NCI-H2171 treated with DMSO at 0.1 percent for 48 hours (cell line): ENCODE data around the gene TMEM202.
"Not testable (repeated sequence)": the region's sequence is repeated elsewhere in the genome, so short reads cannot be mapped to it uniquely, and the experiment has no call there.

ENCODE experiments used
- DNase-seq: peaks from one replicate; lab custom pipeline; 2025; lab: John Stamatoyannopoulos, UW

Gene TMEM202, protein sequence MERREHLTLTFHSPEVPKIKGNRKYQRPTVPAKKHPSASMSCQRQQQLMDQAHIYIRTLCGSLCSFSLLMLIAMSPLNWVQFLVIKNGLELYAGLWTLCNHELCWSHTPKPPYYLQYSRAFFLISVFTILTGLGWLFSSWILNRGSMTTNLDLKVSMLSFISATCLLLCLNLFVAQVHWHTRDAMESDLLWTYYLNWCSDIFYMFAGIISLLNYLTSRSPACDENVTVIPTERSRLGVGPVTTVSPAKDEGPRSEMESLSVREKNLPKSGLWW

DNA sequence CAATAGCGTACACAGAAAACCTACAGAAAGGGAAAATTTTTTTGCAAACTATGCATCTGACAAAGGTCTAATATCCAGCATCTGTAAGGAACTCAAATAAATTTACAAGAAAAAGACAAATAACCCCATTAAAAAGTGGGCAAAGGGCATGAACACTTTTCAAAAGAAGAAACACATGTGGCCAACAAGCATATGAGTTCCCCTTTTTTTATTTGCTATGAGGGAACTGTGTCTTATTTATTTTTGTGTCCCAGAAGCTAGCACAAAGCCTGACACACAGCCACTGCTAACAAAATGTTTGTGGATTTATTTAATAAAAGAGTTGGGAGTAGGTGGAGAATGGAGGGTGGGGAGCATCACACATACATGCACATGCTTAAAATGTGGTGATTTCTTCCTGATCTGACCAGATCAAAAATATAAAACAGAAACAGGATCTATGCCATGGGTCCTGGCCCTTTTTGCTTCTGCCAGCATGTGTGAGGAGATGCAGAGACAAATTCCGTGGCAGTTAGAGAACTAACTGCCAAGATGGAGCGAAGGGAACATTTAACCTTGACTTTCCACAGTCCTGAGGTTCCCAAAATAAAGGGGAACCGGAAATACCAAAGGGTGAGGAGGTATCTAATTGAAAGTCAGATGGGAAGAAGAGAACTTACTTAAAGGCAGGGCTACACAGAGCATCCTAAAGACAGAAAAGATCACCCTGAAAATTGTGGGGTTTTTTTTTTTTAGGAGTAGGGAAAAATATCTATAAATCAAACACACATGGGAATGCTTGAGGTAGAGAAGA is at the start of gene TMEM202:
TSS of gene TMEM202 (plus strand) at position 510 of the 793 bp plus-strand sequence. CDS start at position 532, 22 bp downstream.
- no peak for DNase-seq

DNA sequence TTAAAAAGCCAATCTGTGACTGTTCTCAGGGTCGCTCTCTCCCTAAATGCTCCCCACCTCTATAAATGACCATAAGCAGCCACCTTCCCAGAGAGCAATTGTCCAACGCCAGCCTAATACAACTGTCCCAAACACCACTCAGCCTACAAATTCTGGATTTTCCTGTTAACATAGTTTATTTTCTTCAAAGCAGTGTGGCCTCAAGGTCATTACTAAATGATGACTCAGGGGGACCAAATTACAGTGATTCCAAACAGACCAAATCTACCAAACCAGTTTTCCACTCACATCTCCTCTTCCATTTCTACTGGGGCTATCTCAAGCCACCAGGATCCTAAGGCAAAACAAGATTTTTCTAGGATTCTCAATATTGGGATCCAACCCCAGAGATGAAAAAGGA is 44.8 kb upstream of the TMEM202 start:
- no peak for DNase-seq

DNA sequence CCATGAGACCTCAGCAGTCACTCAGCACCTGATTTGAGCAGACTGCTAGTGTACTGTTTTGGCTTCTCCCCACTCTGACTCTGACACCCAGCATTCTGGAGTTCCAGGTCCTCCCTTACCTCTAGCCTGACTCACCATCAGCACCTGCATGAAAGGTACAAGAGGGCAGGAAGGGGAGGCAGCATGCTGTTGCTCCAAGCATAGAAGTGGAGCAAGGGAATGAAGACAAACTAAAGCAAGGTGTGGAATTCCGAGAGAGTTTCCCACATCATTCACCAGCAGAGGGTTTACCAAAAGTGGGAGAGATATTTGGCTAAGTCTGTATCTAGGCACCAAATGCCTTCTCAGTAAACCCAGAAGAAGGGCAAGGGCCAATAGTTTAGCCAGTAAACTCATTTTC is 43.6 kb upstream of the TMEM202 start:
- DNase-seq: no peak

DNA sequence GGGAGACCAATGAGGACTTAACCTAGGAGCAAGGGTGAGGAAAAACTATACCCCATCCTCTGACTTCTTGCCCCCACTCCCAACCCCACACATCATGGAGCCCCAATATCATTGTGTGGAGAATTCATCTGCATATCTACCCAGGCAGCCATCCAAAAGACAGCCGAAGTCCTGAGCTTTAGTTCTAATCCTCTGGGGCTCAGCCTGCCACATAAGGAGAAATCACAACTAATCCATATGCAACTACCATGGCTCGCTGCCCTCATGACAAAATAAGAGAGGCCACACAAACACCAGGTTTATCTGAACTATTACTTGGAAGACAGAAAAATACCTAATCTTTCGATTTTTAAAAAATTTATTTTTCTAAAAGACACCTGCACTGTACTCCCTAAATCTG is 40.0 kb upstream of the TMEM202 start:
- DNase-seq: no peak

DNA sequence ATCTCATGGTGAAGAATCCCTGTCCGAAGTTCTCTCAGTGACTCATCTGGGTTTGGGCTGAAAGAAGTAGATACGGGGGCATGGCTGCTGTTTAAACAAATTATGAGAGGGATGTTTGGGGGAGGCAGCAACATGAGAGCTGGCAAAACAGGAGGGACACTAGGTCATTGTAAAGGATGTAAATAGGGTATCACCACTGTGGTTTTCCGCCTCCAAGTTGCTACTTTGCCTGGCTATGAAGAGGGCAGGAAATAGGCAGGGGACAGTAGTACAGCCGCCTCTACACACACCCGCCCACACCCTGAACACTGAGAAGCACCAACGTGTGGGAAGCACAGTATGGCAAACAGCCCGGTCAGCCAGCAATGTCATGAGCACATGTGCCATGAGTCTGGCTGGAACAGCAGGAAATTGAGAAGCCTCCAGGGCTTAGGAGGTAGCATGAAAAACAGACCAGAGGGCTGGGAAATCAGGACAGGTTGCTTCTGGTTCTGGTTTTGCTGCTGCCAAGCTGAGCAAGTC is 39.4 kb upstream of the TMEM202 start:
- no peak for DNase-seq

DNA sequence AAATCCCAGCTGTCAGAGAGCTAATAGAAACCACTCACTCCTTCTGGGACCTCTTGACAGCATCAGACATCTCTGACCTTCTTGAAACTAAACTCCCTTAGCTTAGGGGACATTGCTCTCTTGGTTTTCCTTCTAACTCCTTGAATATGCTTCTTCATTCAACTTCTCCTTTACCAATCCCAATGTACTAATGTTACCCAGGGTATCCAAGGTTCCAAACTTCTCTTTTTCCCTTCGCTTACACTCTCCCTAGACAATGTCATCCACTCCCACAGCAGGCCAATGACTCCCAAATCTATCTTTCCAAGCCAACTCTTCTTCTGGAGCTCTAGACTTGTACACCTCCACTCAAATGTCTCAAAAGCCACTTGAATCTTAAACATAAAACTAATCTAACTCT is 36.9 kb upstream of the TMEM202 start:
- DNase-seq: no peak

DNA sequence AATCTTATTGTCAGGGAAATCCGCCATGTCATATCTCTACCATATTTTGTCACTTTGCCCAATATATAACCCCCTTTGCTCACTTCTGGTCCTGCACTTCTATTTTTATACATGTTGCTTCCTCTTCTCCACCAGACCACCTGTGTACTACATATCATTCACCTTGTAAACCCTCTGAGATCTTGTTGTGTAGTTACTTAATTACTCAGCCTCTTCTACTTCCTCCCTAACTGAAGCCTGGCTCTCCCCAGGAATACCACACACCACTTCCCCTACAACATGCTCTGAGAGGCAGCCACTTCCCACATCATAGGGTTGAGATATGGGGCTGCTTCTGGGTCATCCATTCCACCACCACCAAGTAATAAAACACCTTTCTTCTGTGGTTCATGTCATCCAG is 32.3 kb upstream of the TMEM202 start:
- DNase-seq: no peak

DNA sequence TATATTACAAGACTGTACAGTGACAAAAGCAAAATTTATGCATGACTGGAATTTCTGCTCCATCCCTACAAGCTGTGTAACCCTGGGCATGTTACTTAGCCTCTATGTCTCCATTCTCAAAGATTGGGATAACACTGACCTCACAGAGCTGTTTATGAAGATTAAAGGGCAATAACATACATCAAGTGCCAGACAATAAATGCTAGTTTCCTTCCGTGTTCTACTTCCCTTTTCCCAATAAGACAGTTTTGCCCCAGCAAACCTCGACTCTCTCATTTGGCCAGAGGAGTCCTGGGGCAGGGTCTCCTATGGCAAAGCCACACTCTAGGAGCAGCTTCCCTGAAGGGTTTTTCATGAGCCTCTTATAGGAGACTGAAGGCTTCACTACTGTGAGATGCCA is 29.8 kb upstream of the TMEM202 start:
- no peak for DNase-seq

DNA sequence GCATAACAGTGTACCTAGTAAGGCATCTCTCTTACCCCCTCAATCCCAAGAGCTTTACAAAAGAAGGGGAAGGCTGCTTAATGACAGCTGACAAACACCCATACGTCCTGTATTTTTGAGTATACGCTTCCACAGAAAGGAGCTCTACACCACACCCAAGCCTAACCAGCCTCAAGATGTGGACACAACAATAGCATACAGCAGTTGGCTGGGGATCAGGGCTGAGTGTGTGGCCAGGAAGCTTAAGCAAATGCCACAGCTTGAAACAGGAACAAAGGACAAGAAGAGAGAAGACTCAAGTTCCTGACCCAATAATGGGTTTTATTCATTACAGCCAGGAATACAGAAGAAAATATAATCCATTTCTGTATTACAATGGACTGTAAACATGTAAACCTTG is 29.2 kb upstream of the TMEM202 start:
- no peak for DNase-seq

DNA sequence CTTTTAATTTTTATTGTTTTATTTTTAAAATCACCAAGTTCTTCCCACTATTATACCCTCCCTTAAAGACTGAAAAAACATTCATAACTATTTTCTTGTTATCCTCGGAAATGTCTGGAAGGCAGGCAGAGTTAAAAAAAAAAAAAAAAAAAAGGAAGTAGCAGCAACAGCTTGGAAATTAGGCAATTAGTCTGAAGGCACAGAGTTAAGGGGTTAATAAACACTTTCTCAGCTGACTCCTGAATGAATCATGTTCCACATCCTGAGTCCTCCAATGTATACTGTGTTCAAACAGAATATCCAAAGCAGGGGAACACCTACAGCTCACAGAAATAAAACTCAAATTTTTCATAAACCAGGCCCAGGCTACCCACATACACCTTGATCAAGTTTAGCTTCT is 28.1 kb upstream of the TMEM202 start:
- no peak for DNase-seq

DNA sequence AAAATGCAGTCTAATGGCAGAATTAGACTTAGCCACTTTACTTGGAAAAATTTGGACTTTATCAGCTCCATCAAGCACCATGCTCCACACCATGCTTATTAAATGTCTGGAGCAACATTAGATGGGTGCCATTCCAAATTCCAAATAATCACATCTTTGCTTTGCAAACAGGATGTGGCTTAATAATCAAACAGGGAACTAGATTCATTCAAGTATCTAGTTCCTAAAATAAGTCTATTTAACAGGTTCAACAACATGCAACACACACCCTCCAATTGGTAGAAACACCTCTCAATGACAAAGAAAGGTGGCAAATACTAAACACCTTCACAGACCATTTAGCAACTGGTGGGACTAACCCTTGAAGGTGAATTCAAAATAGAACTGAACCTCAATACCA is 25.7 kb upstream of the TMEM202 start:
- DNase-seq: no peak

DNA sequence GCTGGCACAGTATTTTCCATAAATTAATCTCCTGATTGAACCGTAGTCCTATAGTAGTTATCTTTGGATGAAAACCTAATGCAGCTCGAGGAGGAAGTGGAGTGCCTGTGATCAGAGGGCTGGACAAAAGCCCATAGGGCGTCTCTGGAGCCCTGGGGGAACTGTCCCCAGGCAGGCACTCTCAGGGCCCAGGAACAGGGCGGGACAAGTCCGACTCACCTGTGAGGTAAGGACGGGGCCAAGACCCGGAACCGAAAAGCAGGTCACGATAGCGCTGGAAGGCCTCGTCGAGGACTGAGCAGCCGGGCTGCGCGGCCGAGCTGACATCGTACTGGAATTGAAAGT is 22.6 kb upstream of the TMEM202 start:
- DNase-seq: no peak

DNA sequence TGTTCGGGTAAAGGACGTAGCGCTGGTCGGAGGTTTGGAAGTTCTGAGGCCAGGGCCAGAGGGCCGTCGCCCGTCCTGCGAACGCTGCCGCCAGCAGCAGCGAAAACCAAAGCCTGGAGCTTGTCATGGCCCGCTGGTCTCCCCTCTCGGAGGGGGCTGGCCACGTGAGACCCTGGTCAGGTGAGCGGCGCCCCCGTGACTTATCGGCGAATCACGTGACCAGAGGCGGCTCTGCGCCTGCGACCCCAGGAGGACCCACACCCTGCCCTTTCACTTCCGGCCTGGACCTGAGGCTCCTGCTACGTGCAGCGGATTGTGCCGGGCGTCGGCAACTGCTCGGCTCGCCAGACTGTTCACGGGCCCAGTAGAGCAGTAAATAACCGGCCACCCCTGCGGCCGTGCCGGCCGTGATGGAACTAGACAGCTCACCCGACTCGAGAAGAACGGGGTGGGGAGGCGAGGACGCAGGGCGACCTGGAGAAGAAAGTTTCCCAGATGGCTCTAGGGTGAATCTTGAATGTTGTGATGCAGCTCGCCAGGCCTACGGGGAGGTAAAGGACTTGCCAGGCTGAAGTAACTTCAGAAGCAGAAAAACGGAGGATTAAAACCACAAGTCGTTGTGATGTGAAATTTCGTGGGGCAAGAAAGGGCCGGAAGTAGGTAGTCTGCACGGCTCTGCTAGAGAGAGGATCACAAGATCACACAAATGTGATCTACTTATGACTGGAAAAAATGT is 22.1 kb upstream of the TMEM202 start, which contains the start of gene HEXA:
TSS of gene HEXA (minus strand) at position 169 of the 736 bp plus-strand sequence. CDS start at position 127, 42 bp downstream.
- peak; percentile 91 for DNase-seq

DNA sequence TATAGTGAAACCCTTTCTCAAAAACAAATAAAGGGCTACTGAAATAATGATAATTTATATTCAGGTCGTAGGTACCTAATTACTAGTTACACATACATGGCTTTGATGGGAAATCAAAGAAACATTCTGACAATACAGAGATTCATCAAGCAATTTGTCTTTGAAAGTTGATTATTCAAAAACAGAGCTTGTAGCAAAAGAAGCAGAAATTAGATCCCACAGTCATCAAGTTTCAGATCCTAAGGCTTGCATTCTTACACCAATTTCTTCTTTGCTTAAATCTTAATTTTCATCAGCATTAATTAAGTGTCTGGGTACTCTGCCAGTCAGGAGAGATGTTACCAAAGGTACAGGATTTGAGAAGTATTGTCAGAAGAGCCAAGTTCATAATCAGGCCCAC is 20.8 kb upstream of the TMEM202 start:
- no peak for DNase-seq

DNA sequence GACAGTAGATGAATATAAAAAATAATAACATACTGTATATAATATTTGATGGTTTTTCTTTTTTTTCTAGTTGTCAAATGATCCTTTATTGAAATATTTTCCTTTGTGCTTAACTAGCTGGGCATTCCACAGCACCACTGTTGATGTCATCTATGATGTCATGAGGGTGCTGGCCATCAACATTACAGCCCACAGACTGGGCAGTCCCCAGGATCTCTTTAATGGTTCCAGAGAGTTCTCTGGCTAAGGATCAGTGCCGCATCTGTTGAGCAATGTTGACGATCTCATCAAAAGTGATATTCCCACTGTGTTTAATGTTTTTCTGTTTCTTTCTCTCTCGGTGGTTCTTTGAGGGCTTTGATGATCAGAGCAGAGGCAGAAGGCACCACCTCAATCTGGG is 19.0 kb upstream of the TMEM202 start:
- not testable (repeated sequence) for DNase-seq

DNA sequence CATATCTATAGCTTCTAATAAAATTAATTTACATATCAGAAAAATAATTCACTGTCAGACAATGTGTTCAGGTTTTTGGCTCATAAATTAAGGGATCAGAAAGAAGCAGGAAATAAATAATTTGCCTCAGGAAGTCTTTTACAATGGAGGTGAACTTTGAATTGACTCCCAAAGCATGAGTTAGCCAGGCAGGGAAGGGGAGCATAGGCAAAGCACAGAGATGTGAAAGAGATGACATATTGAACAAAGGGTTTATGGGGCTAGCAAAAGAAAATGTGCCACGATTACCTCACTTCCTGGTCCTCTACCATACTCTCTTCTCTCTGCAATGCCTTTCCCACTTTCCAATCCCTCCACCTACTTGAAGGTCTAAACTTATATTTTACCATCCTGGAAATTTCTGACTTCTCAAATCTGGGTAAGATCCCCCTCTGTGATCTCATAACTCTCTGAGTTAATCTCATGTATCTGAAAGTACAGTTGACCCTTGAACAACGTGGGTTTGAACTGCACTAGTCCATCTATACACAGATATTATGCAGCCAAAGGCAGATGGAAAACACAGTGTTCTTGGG is 18.2 kb upstream of the TMEM202 start:
- no peak for DNase-seq

DNA sequence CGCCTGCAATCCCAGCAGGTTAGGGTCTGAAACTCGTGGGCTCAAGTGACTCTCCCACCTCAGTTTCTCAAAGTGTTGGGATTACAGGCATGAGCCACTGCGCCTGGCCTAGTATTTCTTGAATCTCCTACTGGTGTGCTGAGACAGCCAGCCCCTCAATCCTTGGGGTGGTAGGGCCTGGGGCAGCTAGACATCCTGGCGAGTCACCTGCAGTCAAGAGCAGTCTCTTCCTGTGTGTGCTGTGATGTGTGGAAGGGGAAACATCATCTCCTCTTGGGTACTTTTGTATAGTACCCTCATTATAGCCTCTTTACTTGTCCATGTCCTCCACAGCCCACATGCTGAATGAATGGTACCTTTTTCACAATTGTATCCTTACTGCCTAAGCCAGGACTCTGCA is 17.4 kb upstream of the TMEM202 start:
- no peak for DNase-seq

DNA sequence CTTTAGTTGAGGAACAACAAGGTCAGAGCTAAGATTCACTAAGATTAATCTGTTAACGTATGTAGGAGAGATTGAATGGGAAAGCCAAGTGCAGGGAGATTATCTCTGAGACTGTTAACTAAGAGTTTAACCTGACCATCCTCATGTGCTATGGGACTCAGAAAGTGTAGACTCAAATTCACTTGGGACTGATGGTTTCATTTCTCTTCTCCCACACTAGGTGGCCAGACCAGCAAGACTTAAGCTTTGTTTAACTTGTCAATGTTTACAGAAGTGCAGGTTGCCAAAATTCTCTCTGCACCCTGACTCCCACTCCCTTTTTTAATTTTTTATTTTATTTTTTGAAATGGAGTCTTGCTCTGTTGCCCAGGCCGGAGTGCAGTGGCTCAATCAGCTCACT is 16.0 kb upstream of the TMEM202 start:
- no peak for DNase-seq

DNA sequence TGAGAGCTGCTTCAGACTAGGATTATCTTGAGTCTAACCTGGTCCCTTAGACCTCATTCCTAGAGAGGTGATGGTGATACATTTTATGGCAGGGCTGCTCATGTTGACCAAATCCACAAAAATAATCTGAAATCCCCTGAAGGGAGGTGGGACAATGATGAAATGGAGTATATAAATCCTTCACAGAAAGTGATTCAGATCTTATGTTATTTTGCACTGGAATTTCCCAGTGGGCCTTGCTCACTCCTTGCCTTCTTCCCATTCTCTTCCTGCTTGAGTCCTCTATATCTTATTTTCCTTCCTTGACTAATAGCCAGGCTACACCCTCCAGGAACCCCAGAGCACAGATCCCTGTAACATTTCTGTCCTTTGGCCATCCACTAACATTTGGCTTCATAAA is 10.4 kb upstream of the TMEM202 start:
- no peak for DNase-seq

DNA sequence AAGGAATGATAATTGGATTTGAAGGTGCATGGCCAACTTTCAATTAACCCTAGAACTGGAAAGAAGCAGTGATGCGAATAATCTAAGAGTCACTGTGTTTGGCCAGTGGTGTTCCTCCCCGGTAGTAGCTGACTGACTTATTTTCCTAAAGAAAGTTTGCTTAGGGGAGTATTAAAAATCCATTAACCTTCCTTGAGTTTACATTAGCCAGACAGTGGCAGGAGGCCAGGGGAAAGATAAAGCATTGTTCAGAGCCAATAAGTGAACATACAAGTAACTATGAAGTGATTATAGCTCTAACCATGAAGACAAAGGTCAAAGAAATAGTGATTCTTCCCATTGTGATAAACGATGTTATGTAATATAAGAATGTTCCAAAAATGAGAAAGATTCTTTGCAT is 8.9 kb upstream of the TMEM202 start:
- DNase-seq: no peak

DNA sequence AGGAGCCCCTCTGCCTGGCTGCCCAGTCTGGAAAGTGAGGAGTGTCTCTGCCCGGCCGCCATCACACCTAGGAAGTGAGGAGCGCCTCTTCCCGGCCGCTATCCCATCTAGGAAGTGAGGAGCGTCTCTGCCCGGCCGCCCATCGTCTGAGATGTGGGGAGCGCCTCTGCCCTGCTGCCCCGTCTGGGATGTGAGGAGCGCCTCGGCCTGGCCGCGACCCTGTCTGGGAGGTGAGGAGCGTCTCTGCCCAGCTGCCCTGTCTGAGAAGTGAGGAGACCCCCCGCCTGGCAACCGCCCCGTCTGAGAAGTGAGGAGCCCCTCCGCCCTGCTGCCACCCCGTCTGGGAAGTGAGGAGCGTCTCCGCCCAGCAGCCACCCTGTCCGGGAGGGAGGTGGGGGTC is 1.8 kb upstream of the TMEM202 start:
- not testable (repeated sequence) for DNase-seq

DNA sequence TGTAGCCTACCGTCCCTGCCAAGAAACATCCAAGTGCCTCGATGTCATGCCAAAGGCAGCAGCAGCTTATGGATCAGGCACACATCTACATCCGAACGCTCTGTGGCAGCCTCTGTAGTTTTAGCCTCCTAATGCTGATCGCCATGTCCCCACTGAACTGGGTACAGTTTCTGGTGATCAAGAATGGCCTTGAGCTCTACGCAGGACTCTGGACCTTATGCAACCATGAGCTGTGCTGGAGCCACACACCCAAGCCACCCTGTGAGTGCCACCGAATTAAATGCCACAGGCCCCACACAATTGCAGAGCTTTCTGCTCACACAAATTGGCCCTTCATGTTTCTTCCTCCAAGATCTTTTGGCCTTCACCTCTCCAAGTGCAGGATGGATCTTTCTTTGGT is 543 bp downstream of the TMEM202 start:
- no peak for DNase-seq
